Smooth muscle cell (in vitro differentiated cells): ENCODE measurements around the gene RUNX2. TPM values are rescaled to one million over a fixed set of nuclear protein-coding genes. Genes with fewer than 3 reads are reported as not detected.

Experiments used
- DNase-seq: peaks from one replicate; lab custom pipeline; 2025; ENCODE audit not compliant: unreplicated experiment; lab: John Stamatoyannopoulos, UW
- H2AFZ ChIP-seq: fragments of 200-600 bp; sonication (generic); 2 replicates; pipeline ENCODE4 v1.6.0; 2016; ENCODE audit warnings: antibody characterized with exemption, low read depth, mild to moderate bottlenecking
- H3F3A ChIP-seq: fragments of 200-600 bp; sonication (generic); 2 replicates; pipeline ENCODE4 v1.6.0; 2017; ENCODE audit warnings: antibody characterized with exemption, low read depth
- H3K27ac ChIP-seq: fragments of 200-600 bp; sonication (generic); 2 replicates; pipeline ENCODE4 v1.5.1; 2016; ENCODE audit warnings: low read depth, mild to moderate bottlenecking
- H3K27me3 ChIP-seq: fragments of 200-600 bp; sonication (generic); 2 replicates; pipeline ENCODE4 v1.6.1; 2016; ENCODE audit warnings: low read depth, mild to moderate bottlenecking
- H3K36me3 ChIP-seq: fragments of 200-600 bp; sonication (generic); 2 replicates; pipeline ENCODE4 v1.5.1; 2016; ENCODE audit warnings: low read depth
- H3K4me1 ChIP-seq: fragments of 200-600 bp; sonication (generic); 2 replicates; pipeline ENCODE4 v1.5.1; 2016; ENCODE audit warnings: low read depth
- H3K4me2 ChIP-seq: fragments of 200-600 bp; sonication (generic); 2 replicates; pipeline ENCODE4 v1.6.0; 2016; ENCODE audit warnings: mild to moderate bottlenecking
- H3K4me3 ChIP-seq: fragments of 200-600 bp; sonication (generic); 2 replicates; pipeline ENCODE4 v1.5.1; 2016; ENCODE audit warnings: mild to moderate bottlenecking
- H3K79me2 ChIP-seq: fragments of 200-600 bp; sonication (generic); 2 replicates; pipeline ENCODE4 v1.6.0; 2016; ENCODE audit warnings: low read depth, mild to moderate bottlenecking
- H3K9ac ChIP-seq: fragments of 200-600 bp; sonication (generic); 2 replicates; pipeline ENCODE4 v1.6.0; 2016; ENCODE audit warnings: low read depth
- H3K9me3 ChIP-seq: fragments of 200-600 bp; sonication (generic); replicated peaks from 2 replicates; pipeline ENCODE4 v1.5.1; 2016; ENCODE audit warnings: low read depth
- H4K20me1 ChIP-seq: fragments of 200-600 bp; sonication (generic); 2 replicates; pipeline ENCODE4 v1.6.0; 2016; ENCODE audit warnings: low read depth
- CTCF ChIP-seq: fragments of 200-600 bp; sonication (generic); IDR thresholded peaks from 2 replicates; pipeline ENCODE4 v1.5.1; 2017; ENCODE audit warnings: borderline replicate concordance, mild to moderate bottlenecking, antibody characterized with exemption; ENCODE audit not compliant: insufficient read depth, poor library complexity, severe bottlenecking
- WGBS: methylation state at CpG from one replicate; pipeline ENCODE4 v1.1.7; 2016; ENCODE audit warnings: low lambda C conversion rate; 5-methylcytosine and 5-hydroxymethylcytosine counted together
- polyA plus RNA-seq: library from polyadenylated mRNA; unstranded; fragments of >200 nt; fragmentation: Nextera tagmentation; extraction: Ambion mirVana; gene quantifications from 2 replicates; pipeline ENCODE4 v1.2.1, GENCODE V29; 2016
- total RNA-seq: library from RNA; depleted of rRNA; stranded (reverse); fragments of >200 nt; gene quantifications from 2 replicates; pipeline ENCODE4 v1.2.3, GENCODE V29; 2014

RUNX2 gene
- total and polyA plus RNA-seq, 2 experiments from 2014 or later = 12.5 to 16.4 TPM

GRCh38 chr6:45640081-45640491 lies 312.0 kb downstream of the RUNX2 start:
- Histone ChIP-seq H4K20me1 (no peaks in the 10 kb centered on the region), H3K4me1 (peaks cover 5% of the 10 kb centered on the region), H3K27ac (no peak overlapping the region), H3K9me3 (no peaks in the 10 kb centered on the region), H3K79me2 (no peaks in the 10 kb centered on the region), H3K9ac (no peak overlapping the region), H3F3A (no peaks in the 10 kb centered on the region), H3K36me3 (no peaks in the 10 kb centered on the region), H2AFZ (no peak overlapping the region), H3K4me3 (no peak overlapping the region), H3K27me3 (no peaks in the 10 kb centered on the region), H3K4me2 (no peak overlapping the region)
- WGBS = 64% methylated on average over 2 of the region's 2 CpGs
- TF ChIP-seq CTCF = no peak
- DNase-seq = no peak

DNA sequence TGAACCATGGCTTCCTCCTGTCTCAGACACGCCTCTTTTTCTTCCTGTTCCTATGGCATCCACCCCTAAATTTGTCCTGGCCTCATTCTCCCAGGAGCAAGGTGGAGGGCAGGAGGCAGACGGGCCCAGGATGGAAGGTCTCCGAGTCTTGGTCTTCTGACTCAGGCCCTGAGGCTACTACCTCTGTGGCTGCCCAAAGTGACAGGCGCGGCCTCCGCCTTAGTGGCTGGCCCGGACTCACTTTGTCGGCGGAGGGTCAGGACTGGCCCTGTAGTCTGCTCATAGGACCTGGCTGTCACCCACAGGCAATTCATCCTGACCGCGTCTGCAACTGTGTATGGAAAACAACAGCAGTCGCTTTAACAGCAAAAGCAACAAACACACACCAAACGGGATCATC lies 312.7 kb downstream of the RUNX2 start:
- WGBS = 89% methylated on average over 13 of the region's 13 CpGs
- H3K9me3 ChIP-seq = no peaks in the 10 kb centered on the region
- H3K4me3 ChIP-seq = no peak overlapping the region
- H4K20me1 ChIP-seq = no peaks in the 10 kb centered on the region
- no peak for DNase-seq
- no peak overlapping the region for H3K9ac ChIP-seq
- peaks cover 5% of the 10 kb centered on the region for H3K4me1 ChIP-seq
- no peak overlapping the region for H3K4me2 ChIP-seq
- no peaks in the 10 kb centered on the region for H3K36me3 ChIP-seq
- H2AFZ ChIP-seq = no peak overlapping the region
- no peaks in the 10 kb centered on the region for H3K79me2 ChIP-seq
- H3K27ac ChIP-seq = no peak overlapping the region
- H3K27me3 ChIP-seq = no peaks in the 10 kb centered on the region
- TF ChIP-seq CTCF = no peak
- H3F3A ChIP-seq = no peaks in the 10 kb centered on the region

DNA sequence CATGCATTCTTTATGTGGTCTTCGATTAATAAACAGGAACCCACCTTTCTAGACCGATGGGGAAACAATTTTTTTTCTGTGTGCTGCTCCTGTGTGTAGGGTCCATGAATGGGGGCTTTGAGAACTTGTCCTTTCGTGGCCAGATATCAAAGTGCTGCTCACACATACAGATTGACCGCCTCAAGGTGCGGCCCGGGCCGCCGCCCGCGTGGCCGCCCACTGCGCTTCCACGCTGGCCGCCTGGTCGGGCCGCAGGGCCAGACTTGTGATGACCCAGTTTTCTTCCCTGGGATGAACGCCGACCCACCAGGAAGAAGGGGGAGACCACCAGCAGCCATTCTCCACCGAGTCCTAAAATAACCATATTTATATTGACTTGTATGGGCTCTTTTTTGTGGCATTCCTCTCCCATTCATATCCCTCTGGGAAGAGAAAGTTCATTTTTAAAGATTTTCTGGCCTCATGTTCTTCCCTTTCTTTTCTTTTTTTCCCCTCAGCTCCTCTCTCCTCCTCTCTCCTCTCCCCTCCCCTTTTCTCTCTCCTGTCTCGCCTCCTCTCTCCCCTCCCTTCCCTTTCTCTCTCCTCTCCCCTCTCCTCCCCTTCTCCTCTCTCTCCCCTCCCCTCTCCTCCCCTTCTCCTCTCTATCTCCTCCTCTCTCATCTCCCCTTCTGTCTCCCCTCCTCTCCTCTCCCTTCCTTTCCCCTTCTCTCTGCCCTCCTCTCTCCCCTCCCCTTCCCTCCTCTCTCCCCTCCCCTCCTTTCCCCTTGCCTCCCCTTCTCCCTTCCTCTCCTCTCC lies 314.4 kb downstream of the RUNX2 start:
- TF ChIP-seq CTCF = no peak
- WGBS = 97% methylated on average over 20 of the region's 20 CpGs
- H3K79me2 ChIP-seq = no peaks in the 10 kb centered on the region

GRCh38 chr6:45643126-45643525 lies 315.0 kb downstream of the RUNX2 start:
- H3K4me1 ChIP-seq = peaks cover 5% of the 10 kb centered on the region
- 46% methylated on average over 3 of the region's 3 CpGs for WGBS
- no peak overlapping the region for H3K4me3 ChIP-seq
- H2AFZ ChIP-seq = no peak overlapping the region
- no peak for TF ChIP-seq CTCF
- no peak overlapping the region for H3K9ac ChIP-seq
- no peaks in the 10 kb centered on the region for H3K27me3 ChIP-seq
- no peak overlapping the region for H3K27ac ChIP-seq
- H4K20me1 ChIP-seq = no peaks in the 10 kb centered on the region
- no peaks in the 10 kb centered on the region for H3K36me3 ChIP-seq
- no peaks in the 10 kb centered on the region for H3K79me2 ChIP-seq
- H3F3A ChIP-seq = no peaks in the 10 kb centered on the region
- no peaks in the 10 kb centered on the region for H3K9me3 ChIP-seq
- no peak for DNase-seq
- H3K4me2 ChIP-seq = no peak overlapping the region

More for the DNA sequence above, 314.4 kb downstream of the RUNX2 start:
- DNase-seq = no peak
- no peak overlapping the region for H3K9ac ChIP-seq
- no peak overlapping the region for H3K4me2 ChIP-seq
- H2AFZ ChIP-seq = no peak overlapping the region
- H3K27ac ChIP-seq = no peak overlapping the region
- no peaks in the 10 kb centered on the region for H3K27me3 ChIP-seq
- peaks cover 5% of the 10 kb centered on the region for H3K4me1 ChIP-seq
- H3K9me3 ChIP-seq = no peaks in the 10 kb centered on the region
- H4K20me1 ChIP-seq = no peaks in the 10 kb centered on the region
- no peaks in the 10 kb centered on the region for H3F3A ChIP-seq
- H3K4me3 ChIP-seq = no peak overlapping the region
- H3K36me3 ChIP-seq = no peaks in the 10 kb centered on the region
